Stomach (tissue), 9 donors: Measurements from ENCODE around the gene G0S2. TPM values are rescaled to one million over a fixed set of nuclear protein-coding genes. Genes with fewer than 3 reads are reported as not detected.
A peak's percentile ranks its signal among the peaks of the same experiment; 100 is the strongest.

ENCODE experiments used
- DNase-seq, 2 donors: peaks; one replicate each; pipeline versions ENCODE4 v3.0.0 to v3.0.0-alpha.2; 2013 to 2019
- H3K27ac ChIP-seq, 5 donors: fragments of 200-600 bp in 4 of 5; sonication (generic) in 4 of 5; one replicate each; pipeline ENCODE4 v1.5.1; 2013 to 2019; ENCODE audit warnings: mild to moderate bottlenecking in 1 of 5, moderate library complexity in 1 of 5
- H3K27me3 ChIP-seq, 3 donors: fragments of 200-600 bp; sonication (generic); one replicate each; pipeline ENCODE4 v1.5.1; 2017 to 2019; ENCODE audit warnings: mixed run types in 1 of 3
- H3K36me3 ChIP-seq, 4 donors: fragments of 200-600 bp; sonication (generic); 1 replicate in 3 of 4; 2 replicates in 1 of 4; pipeline ENCODE4 v1.5.1; 2016 to 2019
- H3K4me1 ChIP-seq, 4 donors: fragments of 200-600 bp; sonication (generic); one replicate each; pipeline ENCODE4 v1.5.1; 2016 to 2019
- H3K4me3 ChIP-seq, 4 donors: fragments of 200-600 bp; sonication (generic) in 3 of 4; one replicate each; pipeline ENCODE4 v1.5.1; 2016 to 2019; ENCODE audit warnings: mild to moderate bottlenecking in 1 of 4
- H3K9me3 ChIP-seq, 4 donors: fragments of 200-600 bp; sonication (generic); one replicate each; pipeline ENCODE4 v1.5.1; 2016 to 2019
- EP300 ChIP-seq: sonication (generic); formaldehyde crosslinking; IDR thresholded peaks from one replicate; pipeline ENCODE4 v1.6.1; 2017; ENCODE audit warnings: antibody characterized with exemption
- POLR2A ChIP-seq, 4 donors: fragments of 450-650 bp; IDR thresholded peaks; one replicate each; pipeline ENCODE4 v1.6.1; 2016; ENCODE audit warnings: antibody characterized with exemption in 4 of 4, control low read depth in 2 of 4, mild to moderate bottlenecking in 1 of 4, moderate library complexity in 1 of 4
- POLR2AphosphoS5 ChIP-seq, 3 donors: sonication (generic); formaldehyde crosslinking; IDR thresholded peaks; one replicate each; pipeline ENCODE4 v1.6.1; 2016; ENCODE audit warnings: antibody characterized with exemption in 3 of 3
- WGBS, 5 donors: extraction: QIAGEN DNeasy Blood & Tissue Kit in 3 of 5; methylation state at CpG; one replicate each; pipeline versions ENCODE4 v1.1.5 to v1.1.7; 2013 to 2018; 5-methylcytosine and 5-hydroxymethylcytosine counted together
- intact Hi-C: fragments of 100-400 bp; cut with DNase I; formaldehyde crosslinking; loops from one replicate; pipeline ENCODE4 v1.15.1; 2023; ENCODE audit warnings: low total_unique reads
- polyA plus RNA-seq, 3 donors: library from polyadenylated mRNA; stranded (reverse); fragments of 200-250 nt; gene quantifications; one replicate each; pipeline ENCODE4 v1.2.3, GENCODE V29; 2013
- total RNA-seq, 5 donors: library from RNA; depleted of rRNA; stranded (reverse); fragments of >200 nt; gene quantifications; one replicate each; pipeline versions ENCODE4 v1.1.0 to v1.2.3, GENCODE V29; 2014 to 2016
- TF ChIP-seq, protein P1 (sequence below), 7 experiments: fragments of 450-650 bp in 4 of 7; fragments of 200-600 bp in 3 of 7; sonication (generic) in 3 of 7; IDR thresholded peaks; one replicate each; pipeline ENCODE4 v1.5.1; 2016 to 2019; ENCODE audit warnings: antibody characterized with exemption in 7 of 7, control low read depth in 2 of 7, mild to moderate bottlenecking in 1 of 7
- donor health status: healthy with polysubstance abuse.
- donor health status: Bipolar disorder and iron deficiency.
- donor health status: healthy.

G0S2 gene
- total and polyA plus RNA-seq, 8 donors: 11.0 to 227 (median 49.1) TPM; not detected in 1

DNA sequence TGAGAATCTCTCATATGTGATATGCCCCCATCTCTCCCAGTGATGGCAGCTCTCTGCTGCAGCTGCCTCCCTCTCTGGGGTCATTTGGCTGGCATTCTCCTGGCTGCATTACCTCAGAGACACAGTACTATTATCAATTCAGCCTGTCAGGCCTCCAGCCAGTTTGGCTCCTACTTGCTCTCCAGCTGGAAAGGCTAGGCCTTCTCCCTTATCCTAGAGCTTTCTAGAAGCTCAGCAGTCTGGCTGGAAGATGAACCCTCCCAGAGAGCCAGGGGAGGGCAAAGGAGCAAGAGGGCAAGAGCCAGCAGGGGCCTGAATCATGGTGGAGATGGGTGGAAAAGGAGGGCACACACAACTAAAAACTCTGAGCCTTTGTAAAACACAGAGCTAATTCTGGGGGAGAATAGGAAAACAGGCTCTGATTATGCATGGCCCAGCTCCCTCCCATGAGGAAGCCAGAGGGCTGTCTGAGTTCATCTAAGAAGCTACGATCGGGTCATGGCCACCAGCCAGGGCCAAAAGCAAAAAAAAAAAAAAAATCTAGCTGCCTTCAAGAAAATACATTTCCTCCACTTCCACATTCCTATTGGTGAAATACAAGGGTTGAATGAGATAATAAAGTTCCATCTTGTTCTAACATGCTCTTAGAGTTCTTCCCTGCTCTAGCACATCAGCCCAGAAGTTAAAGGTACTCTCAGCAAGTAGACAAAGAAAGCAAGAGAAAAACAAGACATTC, 31.8 kb upstream of the G0S2 start:
- no peaks in the 10 kb centered on the region for H3K27me3 ChIP-seq
- H3K4me3 ChIP-seq: no peak overlapping the region
- H3K9me3 ChIP-seq: no peaks in the 10 kb centered on the region
- 29 to 45% (median 43%) methylated on average over 2 of the region's 2 CpGs for WGBS, 5 donors
- intact Hi-C loops: no loop called here
- TF ChIP-seq POLR2A (IDR thresholded peaks at IDR 0.05) (no peak), EP300 (no peak), POLR2AphosphoS5 (IDR thresholded peaks at IDR 0.05) (peak in 1 of 3 donors; percentile 9)
- TF ChIP-seq, protein P1, sequence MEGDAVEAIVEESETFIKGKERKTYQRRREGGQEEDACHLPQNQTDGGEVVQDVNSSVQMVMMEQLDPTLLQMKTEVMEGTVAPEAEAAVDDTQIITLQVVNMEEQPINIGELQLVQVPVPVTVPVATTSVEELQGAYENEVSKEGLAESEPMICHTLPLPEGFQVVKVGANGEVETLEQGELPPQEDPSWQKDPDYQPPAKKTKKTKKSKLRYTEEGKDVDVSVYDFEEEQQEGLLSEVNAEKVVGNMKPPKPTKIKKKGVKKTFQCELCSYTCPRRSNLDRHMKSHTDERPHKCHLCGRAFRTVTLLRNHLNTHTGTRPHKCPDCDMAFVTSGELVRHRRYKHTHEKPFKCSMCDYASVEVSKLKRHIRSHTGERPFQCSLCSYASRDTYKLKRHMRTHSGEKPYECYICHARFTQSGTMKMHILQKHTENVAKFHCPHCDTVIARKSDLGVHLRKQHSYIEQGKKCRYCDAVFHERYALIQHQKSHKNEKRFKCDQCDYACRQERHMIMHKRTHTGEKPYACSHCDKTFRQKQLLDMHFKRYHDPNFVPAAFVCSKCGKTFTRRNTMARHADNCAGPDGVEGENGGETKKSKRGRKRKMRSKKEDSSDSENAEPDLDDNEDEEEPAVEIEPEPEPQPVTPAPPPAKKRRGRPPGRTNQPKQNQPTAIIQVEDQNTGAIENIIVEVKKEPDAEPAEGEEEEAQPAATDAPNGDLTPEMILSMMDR (IDR thresholded peaks at IDR 0.05): no peak
- H3K4me1 ChIP-seq: peaks cover 26 to 73% (median 49%) of the 10 kb centered on the region in 4 donors
- peak in 1 of 2 donors; percentile 79 for DNase-seq
- H3K27ac ChIP-seq: peak overlapping the region in 3 of 5 donors; percentile 61 to 85 (median 76)
- peaks cover 0 to 45% (median 2%) of the 10 kb centered on the region in 4 donors for H3K36me3 ChIP-seq

- Histone ChIP-seq H3K4me1 (peaks cover 46 to 96% (median 70%) of the 10 kb centered on the region in 4 donors), H3K36me3 (peaks cover 0 to 34% (median 0%) of the 10 kb centered on the region in 4 donors), H3K4me3 (no peak overlapping the region), H3K27me3 (no peaks in the 10 kb centered on the region), H3K9me3 (no peaks in the 10 kb centered on the region), H3K27ac (no peak overlapping the region)
- WGBS, 5 donors: 74 to 82% (median 80%) methylated on average over 16 of the region's 16 CpGs
- TF ChIP-seq EP300: no peak
- TF ChIP-seq POLR2AphosphoS5 (IDR thresholded peaks at IDR 0.05): no peak
- TF ChIP-seq POLR2A (IDR thresholded peaks at IDR 0.05): no peak
- TF ChIP-seq, protein P1 (IDR thresholded peaks at IDR 0.05): no peak
- DNase-seq: peak in 1 of 2 donors; percentile 41
- intact Hi-C loops: no loop called here
These were observed 29.4 kb upstream of the G0S2 start for GRCh38 chr1:209645574-209646452.

DNA sequence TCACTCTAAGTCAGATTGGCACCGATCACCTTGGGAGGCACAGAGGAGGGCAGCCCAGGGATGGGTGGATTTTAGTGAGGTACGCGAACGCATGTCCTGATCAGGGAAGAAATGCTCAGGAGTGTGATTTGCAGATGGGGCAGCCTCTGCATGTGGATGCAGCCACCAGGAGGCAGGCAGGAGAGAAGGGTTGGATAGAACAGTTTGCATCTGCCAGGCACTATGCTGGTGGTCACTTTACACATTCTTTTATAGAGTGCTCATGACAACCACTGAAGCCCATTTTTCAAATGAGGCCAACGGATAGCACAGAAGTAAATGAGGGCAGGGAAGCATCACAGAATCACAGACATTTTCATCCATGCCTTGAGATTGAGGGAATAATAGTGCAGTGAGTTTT, 28.7 kb upstream of the G0S2 start:
- no peaks in the 10 kb centered on the region for H3K9me3 ChIP-seq
- no peak for DNase-seq
- peaks cover 48 to 98% (median 72%) of the 10 kb centered on the region in 4 donors for H3K4me1 ChIP-seq
- WGBS, 5 donors: 78 to 96% (median 91%) methylated on average over 5 of the region's 5 CpGs
- intact Hi-C loops: no loop called here
- H3K36me3 ChIP-seq: peaks cover 0 to 33% (median 0%) of the 10 kb centered on the region in 4 donors
- H3K27ac ChIP-seq: no peak overlapping the region
- TF ChIP-seq EP300: no peak
- TF ChIP-seq, protein P1 (IDR thresholded peaks at IDR 0.05): no peak
- no peak for TF ChIP-seq POLR2A (IDR thresholded peaks at IDR 0.05)
- TF ChIP-seq POLR2AphosphoS5 (IDR thresholded peaks at IDR 0.05): no peak
- H3K4me3 ChIP-seq: no peak overlapping the region
- no peaks in the 10 kb centered on the region for H3K27me3 ChIP-seq

DNA sequence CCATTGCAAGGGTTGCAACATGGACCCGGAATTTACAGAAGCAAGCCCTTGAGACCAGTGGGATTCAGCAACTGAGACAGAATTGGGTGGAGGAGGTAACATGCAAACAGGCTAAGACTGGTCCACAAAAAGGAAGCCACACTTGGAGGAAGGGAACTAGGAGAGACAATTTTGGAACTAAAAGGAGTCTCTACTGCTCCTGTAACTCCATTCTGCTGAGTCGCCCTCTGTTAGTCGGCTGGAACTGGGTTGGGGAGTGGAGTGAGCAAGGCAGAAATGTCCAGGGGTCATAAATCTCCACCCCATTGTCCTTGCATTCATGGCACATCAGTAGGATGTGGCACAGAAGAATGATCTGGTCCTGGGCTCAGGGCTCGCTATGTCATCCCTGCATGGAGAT, 28.1 kb upstream of the G0S2 start:
- no peak for DNase-seq
- WGBS, 5 donors: 82 to 91% (median 89%) methylated on average over 4 of the region's 4 CpGs
- Histone ChIP-seq H3K27ac (no peak overlapping the region), H3K9me3 (no peaks in the 10 kb centered on the region), H3K4me3 (no peak overlapping the region), H3K27me3 (no peaks in the 10 kb centered on the region), H3K36me3 (peaks cover 0 to 30% (median 0%) of the 10 kb centered on the region in 4 donors), H3K4me1 (peaks cover 45 to 98% (median 72%) of the 10 kb centered on the region in 4 donors)
- intact Hi-C loops: no loop called here
- no peak for TF ChIP-seq POLR2A (IDR thresholded peaks at IDR 0.05)
- no peak for TF ChIP-seq EP300
- TF ChIP-seq, protein P1 (IDR thresholded peaks at IDR 0.05): no peak
- TF ChIP-seq POLR2AphosphoS5 (IDR thresholded peaks at IDR 0.05): no peak
